ENCODE results near the gene ZNF468.
"Not testable (repeated sequence)": the region's sequence is repeated elsewhere in the genome, so short reads cannot be mapped to it uniquely, and the experiment has no call there.

The ZNF468 gene

DNA sequence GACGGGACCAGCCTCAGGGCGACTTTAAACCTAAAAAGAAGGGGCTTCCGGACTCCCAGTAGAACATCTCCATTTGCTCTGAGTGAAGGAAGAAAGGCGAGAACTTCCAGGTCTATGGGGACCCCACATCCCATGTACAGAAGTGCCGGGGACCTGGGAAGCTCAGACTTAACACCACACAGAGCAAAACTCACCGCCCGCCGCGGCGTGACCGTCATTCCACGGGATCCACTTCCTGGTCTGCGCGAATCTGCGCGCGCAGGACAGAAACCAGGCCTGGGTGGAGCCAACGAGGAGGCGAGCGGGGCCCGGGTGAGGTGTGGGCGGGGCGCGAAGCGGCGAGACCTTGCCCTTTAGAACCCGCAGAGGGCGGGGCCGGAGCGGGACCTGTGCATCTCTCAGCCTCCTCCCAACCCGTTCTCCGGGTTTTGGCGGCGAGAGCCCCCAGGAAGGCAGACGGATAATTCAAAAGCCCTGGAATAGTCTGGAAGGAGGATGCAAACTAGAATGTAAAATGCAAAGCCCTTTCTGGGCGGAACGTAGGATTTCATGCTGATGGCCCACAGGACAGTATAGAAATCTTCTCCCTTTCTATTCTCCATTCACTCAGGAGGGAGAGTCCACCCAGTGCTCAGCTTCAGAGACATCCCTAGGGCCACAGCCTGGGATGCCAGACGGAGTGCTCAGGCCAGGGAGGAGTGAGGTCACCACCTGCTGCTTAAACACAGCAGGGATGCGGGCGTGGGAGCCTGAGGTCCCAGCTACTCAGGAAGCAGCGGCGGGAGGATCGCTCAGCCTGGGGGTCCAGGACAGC, at the start of gene ZNF468:
Gene ZNF468, minus strand, starts transcription at position 242 of the 814 bp plus-strand sequence. CDS start 3,347 bp downstream, outside the sequence.
- in situ Hi-C loops (cut with MboI; ENCODE audit: low pct_unique_long_range_greater_than_20kb, low sequenced_read_pairs): not testable (repeated sequence)
- peak; percentile 49 for DNase-seq

GRCh38 chr19:52904052-52904780, 46.8 kb upstream of the ZNF468 start:
- in situ Hi-C loops (cut with MboI; ENCODE audit: low pct_unique_long_range_greater_than_20kb, low sequenced_read_pairs); DNase-seq: not testable (repeated sequence)

DNA sequence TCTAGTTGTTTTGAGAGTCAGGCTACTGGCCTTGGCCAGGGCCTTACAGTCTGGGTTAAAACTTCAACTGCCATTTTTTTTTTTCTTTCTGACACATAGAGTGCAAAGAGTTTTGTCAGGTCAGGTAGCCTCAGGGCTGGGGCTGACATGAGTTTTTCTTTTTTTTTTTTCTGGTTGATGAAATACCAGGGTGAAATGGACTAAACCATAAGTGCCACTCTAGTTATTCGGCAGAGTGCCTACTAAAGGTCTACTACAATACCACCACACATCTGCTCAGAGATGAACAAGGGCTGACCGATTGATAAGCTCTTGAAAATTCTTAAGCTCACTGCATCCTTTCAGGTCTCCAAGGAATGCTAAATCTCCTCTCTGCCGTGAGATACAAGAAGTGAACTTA, 44.4 kb upstream of the ZNF468 start:
- in situ Hi-C loops (cut with MboI; ENCODE audit: low pct_unique_long_range_greater_than_20kb, low sequenced_read_pairs): no loop called here
- no peak for DNase-seq

GRCh38 chr19:52898596-52898995, 41.2 kb upstream of the ZNF468 start:
- in situ Hi-C loops (cut with MboI; ENCODE audit: low pct_unique_long_range_greater_than_20kb, low sequenced_read_pairs): not testable (repeated sequence)

DNA sequence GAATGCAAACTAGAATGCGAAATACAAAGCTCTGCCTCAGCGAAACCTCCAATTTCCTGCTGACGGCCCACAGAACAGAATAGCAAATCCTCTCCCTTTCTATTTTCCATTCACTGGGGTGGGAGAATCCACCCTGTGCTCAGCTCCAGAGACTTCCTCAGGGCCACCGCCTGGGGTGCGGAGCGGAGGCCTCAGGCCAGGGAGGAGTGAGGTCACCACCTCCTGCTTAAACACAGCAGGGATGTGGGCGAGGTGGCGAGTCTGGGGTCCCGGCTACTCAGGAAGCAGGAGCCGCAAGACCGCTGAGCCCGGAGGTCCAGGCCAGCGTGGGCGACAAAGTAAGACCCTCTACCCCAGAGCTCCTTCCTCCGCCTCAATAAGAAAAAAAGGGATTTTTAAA, 40.7 kb upstream of the ZNF468 start:
- DNase-seq: no peak
- in situ Hi-C loops (cut with MboI; ENCODE audit: low pct_unique_long_range_greater_than_20kb, low sequenced_read_pairs): no loop called here

More at GRCh38 chr19:52898596-52898995, 41.2 kb upstream of the ZNF468 start:
- DNase-seq: not testable (repeated sequence)

- no peak for DNase-seq
- in situ Hi-C loops (cut with MboI; ENCODE audit: low pct_unique_long_range_greater_than_20kb, low sequenced_read_pairs): no loop called here
Observed at GRCh38 chr19:52897138-52897935, 39.9 kb upstream of the ZNF468 start, which contains the start of gene ZNF320. Gene ZNF320 (minus strand): TSS chr19:52897635. CDS start chr19:52890255, 7,380 bp downstream.

- in situ Hi-C loops (cut with MboI; ENCODE audit: low pct_unique_long_range_greater_than_20kb, low sequenced_read_pairs): no loop called here
- no peak for DNase-seq
Observed at GRCh38 chr19:52896431-52897137, 39.2 kb upstream of the ZNF468 start.

GRCh38 chr19:52891336-52891735, 33.9 kb upstream of the ZNF468 start:
- DNase-seq: no peak
- in situ Hi-C loops (cut with MboI; ENCODE audit: low pct_unique_long_range_greater_than_20kb, low sequenced_read_pairs): no loop called here

- in situ Hi-C loops (cut with MboI; ENCODE audit: low pct_unique_long_range_greater_than_20kb, low sequenced_read_pairs): no loop called here
- no peak for DNase-seq
Observed at GRCh38 chr19:52889931-52890330, 32.5 kb upstream of the ZNF468 start.

DNA sequence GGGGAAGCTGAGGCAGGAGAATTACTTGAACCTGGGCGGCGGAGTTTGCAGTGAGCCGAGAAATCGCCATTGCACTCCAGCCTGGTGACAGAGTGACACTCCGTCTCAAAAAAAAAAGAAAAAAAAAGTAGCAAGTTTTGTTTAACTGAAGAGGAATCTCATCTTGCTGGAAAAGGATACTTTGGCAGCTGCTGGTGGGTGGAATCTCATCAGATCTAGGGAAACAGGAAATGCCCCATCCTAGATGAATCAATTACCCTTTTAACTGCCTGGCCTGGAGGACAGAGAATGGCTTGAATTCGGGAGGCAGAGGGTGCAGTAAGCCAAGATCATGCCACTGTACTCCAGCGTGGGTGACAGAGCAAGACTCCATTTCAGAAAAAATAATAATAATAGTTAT, 31.7 kb upstream of the ZNF468 start:
- in situ Hi-C loops (cut with MboI; ENCODE audit: low pct_unique_long_range_greater_than_20kb, low sequenced_read_pairs): no loop called here
- DNase-seq: no peak

DNA sequence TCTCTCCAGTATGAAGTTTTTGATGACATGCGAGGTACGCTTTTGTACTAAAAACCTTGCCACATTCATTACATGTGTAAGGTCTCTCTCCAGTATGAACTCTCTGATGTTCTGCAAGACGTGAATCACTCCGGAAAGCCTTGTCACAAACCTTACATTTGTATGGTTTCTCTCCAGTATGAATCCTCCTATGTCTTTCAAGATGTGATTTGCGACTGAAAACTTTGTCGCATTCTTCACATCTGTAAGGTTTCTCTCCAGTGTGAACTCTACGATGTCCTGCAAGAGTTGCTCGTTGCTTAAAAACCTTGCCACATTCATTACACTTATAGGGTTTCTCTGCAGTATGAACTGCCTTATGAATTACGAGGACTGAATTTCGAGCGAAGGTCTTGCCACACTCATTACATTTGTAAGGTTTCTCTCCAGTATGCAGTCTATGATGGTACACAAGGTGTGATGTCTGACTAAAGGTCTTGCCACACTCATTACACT, 23.5 kb upstream of the ZNF468 start:
- no peak for DNase-seq
- in situ Hi-C loops (cut with MboI; ENCODE audit: low pct_unique_long_range_greater_than_20kb, low sequenced_read_pairs): no loop called here

DNA sequence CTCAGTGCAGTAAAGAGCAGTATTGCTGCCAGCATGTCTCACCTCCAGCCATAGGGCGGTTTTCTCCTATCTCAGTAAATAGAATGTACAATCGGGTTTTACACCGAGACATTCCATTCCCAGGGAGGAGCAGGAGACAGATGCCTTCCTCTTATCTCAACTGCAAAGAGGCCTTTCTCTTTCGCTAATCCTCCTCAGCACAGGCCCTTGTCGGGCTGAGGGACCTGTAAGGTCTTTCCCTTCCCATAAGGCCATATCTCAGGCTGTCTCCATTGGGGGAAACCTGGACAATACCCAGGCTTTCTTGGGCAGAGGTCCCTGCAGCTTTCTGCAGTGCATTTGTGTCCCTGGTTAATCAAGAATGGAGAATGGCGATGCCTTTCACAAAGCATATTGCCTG, 15.6 kb upstream of the ZNF468 start:
- DNase-seq; in situ Hi-C loops (cut with MboI; ENCODE audit: low pct_unique_long_range_greater_than_20kb, low sequenced_read_pairs): not testable (repeated sequence)

GRCh38 chr19:52871466-52871865, 14.0 kb upstream of the ZNF468 start:
- DNase-seq: no peak
- in situ Hi-C loops (cut with MboI; ENCODE audit: low pct_unique_long_range_greater_than_20kb, low sequenced_read_pairs): no loop called here

DNA sequence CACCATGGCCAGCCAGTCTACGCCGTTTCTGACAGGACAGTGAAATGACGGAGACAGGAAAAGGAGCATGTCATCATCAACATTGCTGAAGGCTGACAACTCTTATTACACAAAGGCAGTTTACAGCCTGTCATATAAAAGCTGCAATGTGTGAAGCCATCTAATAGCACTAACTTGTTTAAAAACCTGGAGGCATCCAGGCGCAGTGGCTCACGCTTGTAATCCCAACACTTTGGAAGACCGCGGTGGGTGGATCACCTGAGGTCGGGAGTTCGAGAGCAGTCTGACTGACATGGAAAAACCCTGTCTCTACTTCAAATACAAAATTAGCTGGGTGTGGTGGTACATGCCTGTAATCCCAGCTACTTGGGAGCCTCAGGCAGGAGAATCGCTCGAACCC, 10.6 kb upstream of the ZNF468 start:
- in situ Hi-C loops (cut with MboI; ENCODE audit: low pct_unique_long_range_greater_than_20kb, low sequenced_read_pairs); DNase-seq: not testable (repeated sequence)

- DNase-seq: peak; percentile 7
- in situ Hi-C loops (cut with MboI; ENCODE audit: low pct_unique_long_range_greater_than_20kb, low sequenced_read_pairs): not testable (repeated sequence)
Observed at GRCh38 chr19:52856540-52857377, 660 bp downstream of the ZNF468 start.

DNA sequence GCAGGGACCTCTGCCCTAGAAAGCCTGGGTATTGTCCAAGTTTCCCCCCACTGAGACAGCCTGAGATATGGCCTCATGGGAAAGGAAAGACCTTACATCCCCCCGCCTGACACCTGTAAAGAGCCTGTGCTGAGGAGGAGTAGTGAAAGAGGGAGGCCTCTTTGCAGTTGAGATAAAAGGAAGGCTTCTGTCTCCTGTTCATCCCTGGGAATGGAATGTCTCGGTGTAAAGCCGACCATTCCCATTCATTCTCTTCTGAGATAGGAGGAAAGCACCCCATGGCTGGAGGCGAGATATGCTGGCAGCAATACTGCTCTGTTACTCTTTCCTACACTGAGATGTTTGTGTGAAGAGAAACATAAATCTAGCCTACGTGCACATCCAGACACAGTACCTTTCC, 10.1 kb downstream of the ZNF468 start:
- in situ Hi-C loops (cut with MboI; ENCODE audit: low pct_unique_long_range_greater_than_20kb, low sequenced_read_pairs): loop anchor here (5.0 kb wide), 1 partner anchor 330 kb away; no protein-coding TSS in a partner anchor
- not testable (repeated sequence) for DNase-seq

DNA sequence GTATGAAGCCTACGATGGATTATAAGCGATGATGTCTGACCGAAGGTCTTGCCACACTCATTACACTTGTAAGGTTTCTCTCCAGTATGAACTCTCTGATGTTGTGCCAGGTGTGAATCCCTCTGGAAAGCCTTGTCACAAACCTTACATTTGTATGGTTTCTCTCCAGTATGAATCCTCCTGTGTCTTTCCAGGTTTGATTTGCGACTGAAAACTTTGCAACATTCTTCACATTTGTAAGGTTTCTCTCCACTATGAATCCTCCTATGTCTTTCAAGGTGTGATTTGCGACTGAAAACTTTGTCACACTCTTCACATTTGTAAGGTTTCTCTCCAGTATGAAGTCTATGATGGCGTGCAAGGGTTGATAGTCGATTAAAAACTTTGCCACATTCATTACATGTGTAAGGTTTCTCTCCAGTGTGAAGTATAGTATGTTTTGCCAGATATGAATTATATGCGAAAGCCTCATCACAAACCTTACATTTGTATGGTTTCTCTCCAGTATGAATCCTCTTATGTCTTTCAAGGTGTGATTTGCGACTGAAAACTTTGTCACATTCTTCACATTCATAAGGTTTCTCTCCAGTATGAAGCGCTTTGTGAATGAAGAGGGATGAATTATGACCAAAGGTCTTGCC, 16.5 kb downstream of the ZNF468 start:
- DNase-seq; in situ Hi-C loops (cut with MboI; ENCODE audit: low pct_unique_long_range_greater_than_20kb, low sequenced_read_pairs): not testable (repeated sequence)

All from KBM-7 (cell line).